Measurements from ENCODE around the gene CEP72. TPM values are rescaled to one million over a fixed set of nuclear protein-coding genes. Genes with fewer than 3 reads are reported as not detected.

The CEP72 gene
- total RNA-seq, 1 donor from 2014 or later = 20.1 TPM

- intact Hi-C loops (cut with DNase I) = no loop called here
- Histone ChIP-seq H3K36me3 (no peaks in the 10 kb centered on the region), H3K9me3 (no peaks in the 10 kb centered on the region), H3K4me1 (no peaks in the 10 kb centered on the region), H3K27me3 (no peaks in the 10 kb centered on the region), H3K4me3 (no peak overlapping the region), H3K27ac (no peak overlapping the region)
- DNase-seq (ENCODE audit: extremely low spot score in 2 of 2) = no peak
- TF ChIP-seq POLR2AphosphoS5 (IDR thresholded peaks at IDR 0.05; ENCODE audit: insufficient read depth in 1 of 2, low read depth in 1 of 2) (no peak), POLR2A (IDR thresholded peaks at IDR 0.05) (no peak)
- TF ChIP-seq, protein P1, sequence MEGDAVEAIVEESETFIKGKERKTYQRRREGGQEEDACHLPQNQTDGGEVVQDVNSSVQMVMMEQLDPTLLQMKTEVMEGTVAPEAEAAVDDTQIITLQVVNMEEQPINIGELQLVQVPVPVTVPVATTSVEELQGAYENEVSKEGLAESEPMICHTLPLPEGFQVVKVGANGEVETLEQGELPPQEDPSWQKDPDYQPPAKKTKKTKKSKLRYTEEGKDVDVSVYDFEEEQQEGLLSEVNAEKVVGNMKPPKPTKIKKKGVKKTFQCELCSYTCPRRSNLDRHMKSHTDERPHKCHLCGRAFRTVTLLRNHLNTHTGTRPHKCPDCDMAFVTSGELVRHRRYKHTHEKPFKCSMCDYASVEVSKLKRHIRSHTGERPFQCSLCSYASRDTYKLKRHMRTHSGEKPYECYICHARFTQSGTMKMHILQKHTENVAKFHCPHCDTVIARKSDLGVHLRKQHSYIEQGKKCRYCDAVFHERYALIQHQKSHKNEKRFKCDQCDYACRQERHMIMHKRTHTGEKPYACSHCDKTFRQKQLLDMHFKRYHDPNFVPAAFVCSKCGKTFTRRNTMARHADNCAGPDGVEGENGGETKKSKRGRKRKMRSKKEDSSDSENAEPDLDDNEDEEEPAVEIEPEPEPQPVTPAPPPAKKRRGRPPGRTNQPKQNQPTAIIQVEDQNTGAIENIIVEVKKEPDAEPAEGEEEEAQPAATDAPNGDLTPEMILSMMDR (IDR thresholded peaks at IDR 0.05) = no peak
These were observed 17.8 kb upstream of the CEP72 start for GRCh38 chr5:594226-594860.

GRCh38 chr5:595285-595875, 16.8 kb upstream of the CEP72 start:
- TF ChIP-seq POLR2A (IDR thresholded peaks at IDR 0.05) = no peak
- TF ChIP-seq POLR2AphosphoS5 (IDR thresholded peaks at IDR 0.05; ENCODE audit: insufficient read depth in 1 of 2, low read depth in 1 of 2) = no peak
- TF ChIP-seq, protein P1 (IDR thresholded peaks at IDR 0.05) = no peak
- no peaks in the 10 kb centered on the region for H3K27me3 ChIP-seq
- H3K4me3 ChIP-seq = no peak overlapping the region
- intact Hi-C loops (cut with DNase I) = no loop called here
- no peaks in the 10 kb centered on the region for H3K9me3 ChIP-seq
- no peak overlapping the region for H3K27ac ChIP-seq
- DNase-seq (ENCODE audit: extremely low spot score in 2 of 2) = no peak
- no peaks in the 10 kb centered on the region for H3K36me3 ChIP-seq
- H3K4me1 ChIP-seq = no peaks in the 10 kb centered on the region

- intact Hi-C loops (cut with DNase I) = no loop called here
- H3K4me1 ChIP-seq = no peaks in the 10 kb centered on the region
- H3K27ac ChIP-seq = no peak overlapping the region
- TF ChIP-seq POLR2AphosphoS5 (IDR thresholded peaks at IDR 0.05; ENCODE audit: insufficient read depth in 1 of 2, low read depth in 1 of 2) (no peak), POLR2A (IDR thresholded peaks at IDR 0.05) (no peak)
- TF ChIP-seq, protein P1 (IDR thresholded peaks at IDR 0.05) = no peak
- H3K36me3 ChIP-seq = no peaks in the 10 kb centered on the region
- no peaks in the 10 kb centered on the region for H3K27me3 ChIP-seq
- no peak for DNase-seq (ENCODE audit: extremely low spot score in 2 of 2)
- H3K4me3 ChIP-seq = no peak overlapping the region
- no peaks in the 10 kb centered on the region for H3K9me3 ChIP-seq
These were observed 14.1 kb upstream of the CEP72 start for GRCh38 chr5:597871-598563.

GRCh38 chr5:598564-598890, 13.6 kb upstream of the CEP72 start:
- Histone ChIP-seq H3K36me3 (no peaks in the 10 kb centered on the region), H3K27ac (no peak overlapping the region), H3K27me3 (no peaks in the 10 kb centered on the region), H3K4me1 (no peaks in the 10 kb centered on the region), H3K4me3 (no peak overlapping the region), H3K9me3 (no peaks in the 10 kb centered on the region)
- intact Hi-C loops (cut with DNase I) = no loop called here
- DNase-seq (ENCODE audit: extremely low spot score in 2 of 2) = no peak
- TF ChIP-seq POLR2AphosphoS5 (IDR thresholded peaks at IDR 0.05; ENCODE audit: insufficient read depth in 1 of 2, low read depth in 1 of 2) (no peak), POLR2A (IDR thresholded peaks at IDR 0.05) (no peak)
- TF ChIP-seq, protein P1 (IDR thresholded peaks at IDR 0.05) = no peak
